ENCODE results near the gene NACC2. TPM values are rescaled to one million over a fixed set of nuclear protein-coding genes. Genes with fewer than 3 reads are reported as not detected.

The NACC2 gene
- total and polyA plus RNA-seq, 2 of the 8 experiments (the other 6 are each of a cell fraction or from before 2014, with no cell fraction given): 8.3 to 14.0 TPM

DNA sequence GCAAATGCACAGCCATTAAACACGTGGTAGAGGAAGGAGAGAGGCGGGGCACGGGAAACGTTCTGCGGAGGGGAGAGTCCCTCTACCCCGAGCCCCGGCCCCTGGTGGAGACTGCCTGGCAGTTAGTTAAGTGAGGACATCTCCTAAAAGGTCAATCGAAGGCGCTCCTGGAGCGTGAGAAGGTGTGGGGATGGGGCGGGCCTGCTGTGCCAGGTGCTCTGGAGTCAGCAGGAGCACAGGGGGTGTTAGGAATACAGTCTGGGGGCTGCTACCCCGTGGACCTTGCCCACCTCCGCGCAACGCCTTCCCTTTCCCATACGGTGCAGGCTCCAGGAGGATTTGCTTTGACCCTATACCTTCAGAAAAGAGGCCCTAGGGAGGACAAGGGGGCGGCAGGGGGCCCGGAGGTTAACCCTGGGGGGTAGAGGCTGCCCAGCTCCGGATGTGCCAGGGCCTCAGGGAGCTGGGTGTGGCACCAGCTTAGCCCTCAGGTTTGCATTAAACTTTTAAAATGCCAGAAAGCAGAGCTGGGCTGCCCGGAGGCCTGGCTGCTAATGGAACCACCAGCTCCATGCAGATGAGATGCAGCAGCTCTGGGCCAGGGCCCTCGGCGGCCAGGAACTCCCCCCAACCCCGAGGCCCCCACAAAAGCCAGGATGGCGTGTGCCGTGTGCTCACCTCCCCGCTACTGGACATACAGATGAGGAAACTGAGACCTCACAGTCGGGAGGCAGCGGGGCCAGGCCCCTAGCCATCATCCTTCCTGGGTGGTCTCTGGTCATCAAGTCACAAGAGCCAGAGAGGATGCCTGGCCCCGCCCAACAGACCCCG, 39.2 kb downstream of the NACC2 start:
- Histone ChIP-seq H3K4me1 (replicated peaks in 1 of 4; ENCODE audit: control insufficient read depth in 3 of 4, insufficient read depth in 4 of 4, low read length in 3 of 4) (peaks cover 3 to 40% (median 25%) of the 10 kb centered on the region in 4 experiments), H4K5ac (ENCODE audit: insufficient read length, low read depth, low read length) (no peak overlapping the region), H2AK5ac (ENCODE audit: low read depth, low read length) (no peak overlapping the region), H4K8ac (ENCODE audit: extremely low read depth, insufficient read depth, low read length) (no peak overlapping the region), H3K36me3 (ENCODE audit: control insufficient read depth in 2 of 4, insufficient read depth in 4 of 4, low read length in 3 of 4) (no peaks in the 10 kb centered on the region), H3K18ac (ENCODE audit: extremely low read depth, low read length) (no peak overlapping the region; the same call in 1 of the 2 replicates), H2BK15ac (ENCODE audit: low read length) (no peak overlapping the region; the same call in 1 of the 2 replicates), H4K91ac (replicated peaks; ENCODE audit: insufficient read length, low read length) (peak overlapping the region; percentile 77), H2BK120ac (replicated peaks; ENCODE audit: low read depth, low read length) (no peak overlapping the region), H3K4me2 (ENCODE audit: insufficient read depth in 1 of 2, low read depth in 2 of 2, low read length in 2 of 2) (no peak overlapping the region), H3K23ac (ENCODE audit: insufficient read length) (no peak overlapping the region), H3K27ac (ENCODE audit: low read depth, low read length) (no peak overlapping the region), H3K79me1 (ENCODE audit: low read depth, low read length) (0 out of 2 replicates have a peak, but pooled peaks cover 3% of the 10 kb centered on the region), H3K9ac (replicated peaks in 1 of 4; ENCODE audit: extremely low read depth in 1 of 4, low read depth in 3 of 4, low read length in 3 of 4) (no peak overlapping the region), H3K4ac (replicated peaks; ENCODE audit: insufficient read length, low read depth, low read length) (peak overlapping the region; percentile 39), H4K20me1 (replicated peaks in 1 of 2; ENCODE audit: control insufficient read depth in 1 of 2, insufficient read depth in 2 of 2, low read length in 2 of 2) (no peaks in the 10 kb centered on the region), H3K27me3 (replicated peaks in 1 of 4; ENCODE audit: control insufficient read depth in 3 of 4, extremely low read depth in 1 of 4, insufficient read depth in 3 of 4, low read length in 3 of 4) (no peaks in the 10 kb centered on the region), H3K56ac (replicated peaks; ENCODE audit: insufficient read length, low read depth, low read length) (no peak overlapping the region), H2AFZ (ENCODE audit: low read length) (no peak overlapping the region), H2BK12ac (ENCODE audit: low read depth, low read length) (peak overlapping the region; percentile 50; the same call in 1 of the 2 replicates), H3K9me3 (ENCODE audit: insufficient read depth in 2 of 2, low read depth in 1 of 2, low read length in 1 of 2) (no peaks in the 10 kb centered on the region), H2BK20ac (ENCODE audit: low read length) (0 out of 2 replicates have a peak overlapping the region, but pooled peaks have one; percentile 61), H3K23me2 (ENCODE audit: low read depth, low read length) (peaks cover 11% of the 10 kb centered on the region; the same call in 1 of the 2 replicates), H3K4me3 (ENCODE audit: extremely low read depth in 1 of 4, insufficient read depth in 2 of 4, low read depth in 3 of 4, low read length in 4 of 4) (no peak overlapping the region), H2BK5ac (ENCODE audit: low read depth, low read length) (no peak overlapping the region; the same call in 1 of the 2 replicates), H3K14ac (ENCODE audit: insufficient read length) (no peak overlapping the region), H3K79me2 (ENCODE audit: control insufficient read depth in 1 of 2, insufficient read depth in 2 of 2, low read length in 2 of 2) (no peaks in the 10 kb centered on the region)
- DNase-seq (ENCODE audit: low read depth in 1 of 2, low spot score in 2 of 2): peak in 1 of 2 experiments; percentile 53
- CTCF ChIA-PET (ENCODE audit: partially characterized antibody): interaction anchor here (0.8 to 1.8 kb wide), 3 partner anchors 37 to 88 kb away, joined by 4 to 8 read pairs (median 6); no protein-coding TSS in a partner anchor
- POLR2A ChIA-PET (ENCODE audit: partially characterized antibody): interaction anchor here (0.7 to 1.6 kb wide), 3 partner anchors 10 to 49 kb away, joined by 3 read pairs; no protein-coding TSS in a partner anchor
- 86% methylated on average over 22 of the region's 30 CpGs; no CpG with 5 or more reads in 1 of the 2 experiments for WGBS, 2 experiments (ENCODE audit: extremely low coverage in 1 of 2, insufficient coverage in 1 of 2, insufficient read length in 1 of 2, insufficient replicate concordance in 2 of 2, low coverage in 1 of 2, low lambda C conversion rate in 2 of 2, missing lambda C conversion rate in 1 of 2)
- no peak for FAIRE-seq
- TF ChIP-seq RFX5 (IDR thresholded peaks at IDR 0.05; ENCODE audit: borderline replicate concordance, low read depth, low read length) (no peak), EGR1 (IDR thresholded peaks at IDR 0.05; ENCODE audit: borderline replicate concordance, low read depth, low read length) (no peak), ZNF274 (IDR thresholded peaks at IDR 0.05; ENCODE audit: borderline replicate concordance, extremely low read depth, low read length) (no peak), POLR2AphosphoS5 (IDR thresholded peaks at IDR 0.05; ENCODE audit: low read depth, low read length) (no peak), NANOG (IDR thresholded peaks at IDR 0.05; ENCODE audit: insufficient read depth, low read depth, low read length, poor library complexity, severe bottlenecking) (no peak), GTF2F1 (IDR thresholded peaks at IDR 0.05; ENCODE audit: borderline replicate concordance, low read depth, low read length) (no peak), SUZ12 (IDR thresholded peaks at IDR 0.05; ENCODE audit: low read length) (no peak)
- TF ChIP-seq, protein P1, sequence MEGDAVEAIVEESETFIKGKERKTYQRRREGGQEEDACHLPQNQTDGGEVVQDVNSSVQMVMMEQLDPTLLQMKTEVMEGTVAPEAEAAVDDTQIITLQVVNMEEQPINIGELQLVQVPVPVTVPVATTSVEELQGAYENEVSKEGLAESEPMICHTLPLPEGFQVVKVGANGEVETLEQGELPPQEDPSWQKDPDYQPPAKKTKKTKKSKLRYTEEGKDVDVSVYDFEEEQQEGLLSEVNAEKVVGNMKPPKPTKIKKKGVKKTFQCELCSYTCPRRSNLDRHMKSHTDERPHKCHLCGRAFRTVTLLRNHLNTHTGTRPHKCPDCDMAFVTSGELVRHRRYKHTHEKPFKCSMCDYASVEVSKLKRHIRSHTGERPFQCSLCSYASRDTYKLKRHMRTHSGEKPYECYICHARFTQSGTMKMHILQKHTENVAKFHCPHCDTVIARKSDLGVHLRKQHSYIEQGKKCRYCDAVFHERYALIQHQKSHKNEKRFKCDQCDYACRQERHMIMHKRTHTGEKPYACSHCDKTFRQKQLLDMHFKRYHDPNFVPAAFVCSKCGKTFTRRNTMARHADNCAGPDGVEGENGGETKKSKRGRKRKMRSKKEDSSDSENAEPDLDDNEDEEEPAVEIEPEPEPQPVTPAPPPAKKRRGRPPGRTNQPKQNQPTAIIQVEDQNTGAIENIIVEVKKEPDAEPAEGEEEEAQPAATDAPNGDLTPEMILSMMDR (IDR thresholded peaks at IDR 0.05; ENCODE audit: control extremely low read depth in 1 of 3, insufficient read depth in 1 of 3, low read depth in 1 of 3, low read length in 3 of 3): no peak
